Progenitor cell of endocrine pancreas (in vitro differentiated cells): ENCODE results near the gene SDK2. TPM values are rescaled to one million over a fixed set of nuclear protein-coding genes. Genes with fewer than 3 reads are reported as not detected.

Experiments used
- DNase-seq: peaks from one replicate; pipeline ENCODE4 v3.0.0; 2021; ENCODE audit warnings: low spot score; ENCODE audit not compliant: unreplicated experiment
- H3K27ac Mint-ChIP-seq: 2 replicates; pipeline ENCODE4 v1.8.0; 2021; ENCODE audit warnings: mild to moderate bottlenecking, moderate library complexity, mixed read lengths
- H3K27me3 Mint-ChIP-seq: 2 replicates; pipeline ENCODE4 v1.8.0; 2021; ENCODE audit warnings: mixed read lengths
- H3K36me3 Mint-ChIP-seq: 2 replicates; pipeline ENCODE4 v1.8.0; 2022; ENCODE audit warnings: mixed read lengths; ENCODE audit not compliant: insufficient read depth
- H3K4me1 Mint-ChIP-seq: 2 replicates; pipeline ENCODE4 v1.8.0; 2021; ENCODE audit warnings: low read depth, mixed read lengths
- H3K4me3 Mint-ChIP-seq: 2 replicates; pipeline ENCODE4 v1.8.0; 2021; ENCODE audit warnings: low read depth, mild to moderate bottlenecking, moderate library complexity, mixed read lengths
- H3K9me3 Mint-ChIP-seq: 2 replicates; pipeline ENCODE4 v1.8.0; 2021; ENCODE audit warnings: low read depth, mixed read lengths
- total RNA-seq: library from RNA; stranded (reverse); gene quantifications from 2 replicates; pipeline ENCODE4 v1.2.1, GENCODE V29; 2021
- TF ChIP-seq, protein P1 (sequence below): fragments of 200-600 bp; sonication (generic); IDR thresholded peaks from one replicate; pipeline ENCODE4 v1.5.0; 2021; ENCODE audit warnings: antibody characterized with exemption, mild to moderate bottlenecking; ENCODE audit not compliant: unreplicated experiment

Gene SDK2
- total RNA-seq, 1 donor from 2014 or later = 6.7 TPM

DNA sequence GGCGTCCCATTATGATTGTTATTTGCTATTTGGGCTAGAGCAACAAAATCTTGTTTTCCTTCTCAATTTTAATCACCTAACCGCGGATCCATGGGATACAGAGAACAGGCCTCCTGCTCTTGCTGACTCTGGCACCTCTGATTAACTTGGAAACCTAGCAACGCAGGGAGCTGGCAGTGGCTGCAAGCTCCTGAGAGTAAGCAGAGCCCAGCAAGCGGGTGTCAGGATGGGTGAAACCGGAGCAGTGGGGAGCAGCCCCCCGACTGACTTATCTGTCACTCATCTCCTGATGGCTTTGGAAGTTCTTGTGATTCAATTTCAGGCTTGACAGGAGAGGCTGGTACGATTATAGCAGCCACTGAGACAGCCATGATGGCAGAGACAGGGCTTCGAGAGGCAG, 286.9 kb downstream of the SDK2 start:
- TF ChIP-seq, protein P1, sequence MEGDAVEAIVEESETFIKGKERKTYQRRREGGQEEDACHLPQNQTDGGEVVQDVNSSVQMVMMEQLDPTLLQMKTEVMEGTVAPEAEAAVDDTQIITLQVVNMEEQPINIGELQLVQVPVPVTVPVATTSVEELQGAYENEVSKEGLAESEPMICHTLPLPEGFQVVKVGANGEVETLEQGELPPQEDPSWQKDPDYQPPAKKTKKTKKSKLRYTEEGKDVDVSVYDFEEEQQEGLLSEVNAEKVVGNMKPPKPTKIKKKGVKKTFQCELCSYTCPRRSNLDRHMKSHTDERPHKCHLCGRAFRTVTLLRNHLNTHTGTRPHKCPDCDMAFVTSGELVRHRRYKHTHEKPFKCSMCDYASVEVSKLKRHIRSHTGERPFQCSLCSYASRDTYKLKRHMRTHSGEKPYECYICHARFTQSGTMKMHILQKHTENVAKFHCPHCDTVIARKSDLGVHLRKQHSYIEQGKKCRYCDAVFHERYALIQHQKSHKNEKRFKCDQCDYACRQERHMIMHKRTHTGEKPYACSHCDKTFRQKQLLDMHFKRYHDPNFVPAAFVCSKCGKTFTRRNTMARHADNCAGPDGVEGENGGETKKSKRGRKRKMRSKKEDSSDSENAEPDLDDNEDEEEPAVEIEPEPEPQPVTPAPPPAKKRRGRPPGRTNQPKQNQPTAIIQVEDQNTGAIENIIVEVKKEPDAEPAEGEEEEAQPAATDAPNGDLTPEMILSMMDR = no peak
- no peaks in the 10 kb centered on the region for H3K27me3 Mint-ChIP-seq
- H3K36me3 Mint-ChIP-seq = no peaks in the 10 kb centered on the region
- H3K9me3 Mint-ChIP-seq = no peaks in the 10 kb centered on the region
- no peak overlapping the region for H3K4me3 Mint-ChIP-seq
- H3K27ac Mint-ChIP-seq = no peak overlapping the region
- peaks cover 24% of the 10 kb centered on the region for H3K4me1 Mint-ChIP-seq
- no peak for DNase-seq

DNA sequence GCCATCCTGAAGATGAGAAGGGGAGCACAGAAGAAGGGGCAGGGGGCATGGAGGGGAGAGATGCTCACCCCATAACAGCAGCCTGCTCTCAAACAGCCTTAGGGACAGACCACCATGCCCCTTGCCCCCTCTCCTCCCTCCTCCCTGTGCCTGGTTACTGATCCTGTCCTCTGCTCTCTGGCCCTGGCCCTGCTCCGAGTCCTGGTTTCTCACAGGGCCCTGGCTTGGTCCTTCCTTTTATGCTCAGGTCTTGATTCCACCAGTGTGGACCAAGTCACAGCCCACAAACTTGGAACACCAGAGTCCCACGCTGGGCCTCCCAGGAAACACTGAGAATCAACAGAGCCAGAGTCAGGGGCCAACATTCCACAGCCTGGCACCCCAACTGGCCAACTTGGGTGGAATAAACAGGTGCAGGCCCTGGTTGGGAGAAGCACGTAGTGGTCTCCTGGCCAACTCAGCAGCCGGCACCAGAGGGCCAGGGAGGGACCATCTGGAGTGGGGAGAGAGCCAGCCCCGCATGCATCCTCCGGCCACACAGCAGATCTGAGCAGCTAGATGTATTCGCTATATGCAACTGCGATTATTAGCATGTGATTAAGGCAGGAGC, 287.6 kb downstream of the SDK2 start:
- TF ChIP-seq, protein P1 = no peak
- no peak overlapping the region for H3K27ac Mint-ChIP-seq
- DNase-seq = no peak
- no peaks in the 10 kb centered on the region for H3K36me3 Mint-ChIP-seq
- no peak overlapping the region for H3K4me3 Mint-ChIP-seq
- peaks cover 25% of the 10 kb centered on the region for H3K4me1 Mint-ChIP-seq
- H3K27me3 Mint-ChIP-seq = no peaks in the 10 kb centered on the region
- H3K9me3 Mint-ChIP-seq = no peaks in the 10 kb centered on the region

DNA sequence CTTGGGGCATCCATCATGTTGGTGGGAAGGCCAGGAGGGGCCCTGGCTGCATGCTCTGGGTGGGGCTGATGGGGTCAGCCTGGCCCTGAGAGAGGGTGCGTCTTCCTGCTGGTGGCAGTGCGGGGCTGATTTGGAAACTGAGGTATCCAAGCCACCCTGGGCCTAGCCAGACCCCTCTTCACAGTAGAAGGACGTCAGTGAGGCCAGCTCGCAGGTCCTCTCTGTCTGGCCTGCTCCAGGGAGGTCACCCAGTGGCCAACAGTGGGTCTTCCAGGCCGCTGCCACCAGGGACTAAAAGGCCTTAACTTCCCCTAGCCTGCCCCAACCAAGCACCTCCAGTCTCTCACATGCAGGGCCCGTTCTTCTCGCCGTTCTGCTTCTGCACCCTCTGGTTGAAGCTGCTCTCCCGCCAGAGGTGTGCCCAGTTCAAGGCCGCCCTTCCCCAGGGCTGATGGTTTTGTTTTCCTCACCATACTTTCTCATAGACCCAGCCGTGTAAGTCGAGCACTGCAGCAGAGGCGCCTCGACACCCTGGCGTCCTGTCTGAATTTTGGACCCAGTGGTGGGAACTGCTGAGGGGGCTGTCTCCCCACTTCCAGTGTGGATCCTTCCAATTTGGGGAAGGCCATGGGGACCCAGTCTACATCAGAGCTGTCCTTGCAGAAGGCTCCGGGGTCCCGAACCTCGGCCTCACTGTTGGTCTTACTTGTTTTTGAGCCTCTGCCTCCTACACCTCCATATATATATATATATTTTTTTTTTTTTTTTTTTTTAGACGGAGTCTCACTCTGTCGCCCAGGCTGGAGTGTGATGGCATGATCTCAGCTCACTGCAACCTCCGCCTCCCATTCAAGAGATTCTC, 289.6 kb downstream of the SDK2 start:
- H3K9me3 Mint-ChIP-seq = no peaks in the 10 kb centered on the region

DNA sequence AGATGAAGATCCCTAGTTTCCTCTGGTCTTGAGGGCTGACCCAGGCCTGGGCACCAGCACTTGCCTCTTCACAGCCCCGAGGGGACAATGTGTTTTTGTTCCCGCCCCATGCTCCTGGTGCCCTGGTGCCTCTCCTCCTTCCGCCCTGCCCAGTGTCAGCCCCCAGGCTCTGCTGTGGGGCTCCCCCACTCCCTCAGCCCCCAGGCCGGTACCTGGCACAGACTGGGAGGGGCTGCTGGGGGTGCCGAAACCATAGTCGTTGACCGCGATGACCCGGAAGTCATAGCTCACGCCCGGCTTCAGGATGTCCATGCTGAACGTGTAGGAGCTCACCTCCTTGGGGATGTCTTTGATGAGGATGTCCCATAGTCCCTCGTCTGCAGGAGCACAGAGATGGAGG, 292.0 kb downstream of the SDK2 start:
- no peaks in the 10 kb centered on the region for H3K36me3 Mint-ChIP-seq
- DNase-seq = no peak
- peaks cover 3% of the 10 kb centered on the region for H3K27me3 Mint-ChIP-seq
- H3K4me3 Mint-ChIP-seq = no peak overlapping the region
- no peak overlapping the region for H3K27ac Mint-ChIP-seq
- no peaks in the 10 kb centered on the region for H3K9me3 Mint-ChIP-seq
- TF ChIP-seq, protein P1 = no peak
- peaks cover 9% of the 10 kb centered on the region for H3K4me1 Mint-ChIP-seq

More for the DNA sequence above, 289.6 kb downstream of the SDK2 start:
- peak overlapping the region; percentile 56 for H3K27ac Mint-ChIP-seq
- peaks cover 11% of the 10 kb centered on the region for H3K4me1 Mint-ChIP-seq
- no peak overlapping the region for H3K4me3 Mint-ChIP-seq
- H3K36me3 Mint-ChIP-seq = no peaks in the 10 kb centered on the region
- TF ChIP-seq, protein P1 = no peak
- no peak for DNase-seq
- no peaks in the 10 kb centered on the region for H3K27me3 Mint-ChIP-seq

DNA sequence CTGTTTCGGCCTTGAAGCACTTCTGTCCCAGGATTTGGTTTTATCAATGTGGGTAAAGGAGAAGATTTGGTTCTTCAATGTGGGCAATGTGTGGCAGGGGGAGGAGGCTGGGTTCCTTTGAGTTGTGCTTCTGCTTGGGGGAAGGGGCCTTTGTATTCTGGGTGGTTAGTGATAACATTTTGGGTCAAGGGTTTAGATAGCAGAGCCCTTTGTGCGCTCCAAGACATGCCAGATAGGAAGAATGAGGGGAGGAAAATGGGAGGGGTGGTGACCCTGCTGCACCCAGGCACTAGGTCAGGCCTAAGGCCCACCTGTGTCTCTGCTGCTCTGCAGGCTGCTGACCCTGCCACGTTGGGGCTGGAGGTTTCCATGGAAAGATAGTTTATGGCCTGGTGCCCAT, 292.5 kb downstream of the SDK2 start:
- Mint-ChIP-seq H3K4me1 (peaks cover 9% of the 10 kb centered on the region), H3K36me3 (no peaks in the 10 kb centered on the region), H3K9me3 (no peaks in the 10 kb centered on the region), H3K4me3 (no peak overlapping the region), H3K27ac (no peak overlapping the region), H3K27me3 (peaks cover 3% of the 10 kb centered on the region)
- TF ChIP-seq, protein P1 = no peak
- DNase-seq = no peak
